ENCODE results near the gene LAMA3. TPM values are rescaled to one million over a fixed set of nuclear protein-coding genes. Genes with fewer than 3 reads are reported as not detected.
"Not testable (repeated sequence)": the region's sequence is repeated elsewhere in the genome, so short reads cannot be mapped to it uniquely, and the experiment has no call there.

Gene LAMA3
- total RNA-seq, 1 experiment from 2014 or later, result 34.6 TPM

DNA sequence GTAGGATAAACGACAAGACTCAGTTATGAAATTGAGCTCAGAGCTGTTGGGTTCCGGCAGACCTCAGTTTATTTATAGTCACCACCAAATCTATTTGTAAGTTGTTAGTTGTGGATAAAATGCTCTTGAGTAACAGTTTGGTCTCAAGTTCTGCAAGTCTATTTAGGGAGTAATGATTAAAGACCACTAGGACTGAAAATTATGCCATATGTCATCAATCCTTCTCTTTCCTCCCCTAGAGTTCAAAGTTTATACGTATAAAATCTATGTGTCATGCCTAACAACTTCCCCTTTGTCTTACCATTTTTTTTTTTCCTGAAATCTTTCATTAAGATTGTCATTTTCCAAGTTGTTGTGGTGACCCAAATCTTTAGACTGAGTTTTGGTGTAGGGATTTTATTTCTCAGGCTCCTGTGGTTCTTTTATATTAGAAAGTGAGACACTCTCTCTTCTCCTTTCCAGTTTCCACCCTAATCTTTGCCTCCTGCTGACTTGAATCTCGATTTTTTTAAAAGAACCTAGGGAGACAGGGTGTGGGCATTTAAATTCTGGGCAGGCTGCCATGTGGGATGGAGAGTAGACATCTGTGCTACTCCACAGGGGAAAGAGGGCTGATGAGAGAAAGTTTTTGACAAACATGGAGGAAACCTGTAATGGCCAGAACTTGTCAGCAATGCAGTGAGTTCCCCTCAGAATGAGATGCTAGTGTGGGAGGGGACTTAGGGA lies 51.0 kb downstream of the LAMA3 start:
- POLR2A ChIA-PET, result no interaction called here
- Mint-ChIP-seq H3K36me3 (ENCODE audit: insufficient read depth, unreplicated experiment) (peaks cover 4% of the 10 kb centered on the region), H3K9me3 (ENCODE audit: unreplicated experiment) (no peaks in the 10 kb centered on the region), H3K4me1 (ENCODE audit: low read depth, unreplicated experiment) (no peaks in the 10 kb centered on the region), H3K27ac (ENCODE audit: unreplicated experiment) (no peak overlapping the region), H3K4me3 (ENCODE audit: unreplicated experiment) (no peak overlapping the region), H3K27me3 (ENCODE audit: insufficient read depth, unreplicated experiment) (no peaks in the 10 kb centered on the region)
- H3K4me1 ChIP-seq, result no peaks in the 10 kb centered on the region
- H3K9me3 ChIP-seq, result no peaks in the 10 kb centered on the region
- no peaks in the 10 kb centered on the region for H3K36me3 ChIP-seq (ENCODE audit: control insufficient read depth, insufficient read depth, low read length)
- H3K4me3 ChIP-seq (ENCODE audit: low read depth, low read length), result no peak overlapping the region
- no peak for DNase-seq
- BruUV-seq (replicated peaks), result no TSS peak
- intact Hi-C loops (cut with micrococcal nuclease; ENCODE audit: unreplicated experiment), result no loop called here
- TF ChIP-seq, protein P1, sequence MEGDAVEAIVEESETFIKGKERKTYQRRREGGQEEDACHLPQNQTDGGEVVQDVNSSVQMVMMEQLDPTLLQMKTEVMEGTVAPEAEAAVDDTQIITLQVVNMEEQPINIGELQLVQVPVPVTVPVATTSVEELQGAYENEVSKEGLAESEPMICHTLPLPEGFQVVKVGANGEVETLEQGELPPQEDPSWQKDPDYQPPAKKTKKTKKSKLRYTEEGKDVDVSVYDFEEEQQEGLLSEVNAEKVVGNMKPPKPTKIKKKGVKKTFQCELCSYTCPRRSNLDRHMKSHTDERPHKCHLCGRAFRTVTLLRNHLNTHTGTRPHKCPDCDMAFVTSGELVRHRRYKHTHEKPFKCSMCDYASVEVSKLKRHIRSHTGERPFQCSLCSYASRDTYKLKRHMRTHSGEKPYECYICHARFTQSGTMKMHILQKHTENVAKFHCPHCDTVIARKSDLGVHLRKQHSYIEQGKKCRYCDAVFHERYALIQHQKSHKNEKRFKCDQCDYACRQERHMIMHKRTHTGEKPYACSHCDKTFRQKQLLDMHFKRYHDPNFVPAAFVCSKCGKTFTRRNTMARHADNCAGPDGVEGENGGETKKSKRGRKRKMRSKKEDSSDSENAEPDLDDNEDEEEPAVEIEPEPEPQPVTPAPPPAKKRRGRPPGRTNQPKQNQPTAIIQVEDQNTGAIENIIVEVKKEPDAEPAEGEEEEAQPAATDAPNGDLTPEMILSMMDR (IDR thresholded peaks at IDR 0.05; ENCODE audit: insufficient read depth in 1 of 2, low read depth in 1 of 2, low read length in 1 of 2, severe bottlenecking in 1 of 2, unreplicated experiment in 1 of 2), result no peak
- CTCF ChIA-PET, result no interaction called here
- no peaks in the 10 kb centered on the region for H3K27me3 ChIP-seq (replicated peaks; ENCODE audit: control insufficient read depth, insufficient read depth, low read length)

DNA sequence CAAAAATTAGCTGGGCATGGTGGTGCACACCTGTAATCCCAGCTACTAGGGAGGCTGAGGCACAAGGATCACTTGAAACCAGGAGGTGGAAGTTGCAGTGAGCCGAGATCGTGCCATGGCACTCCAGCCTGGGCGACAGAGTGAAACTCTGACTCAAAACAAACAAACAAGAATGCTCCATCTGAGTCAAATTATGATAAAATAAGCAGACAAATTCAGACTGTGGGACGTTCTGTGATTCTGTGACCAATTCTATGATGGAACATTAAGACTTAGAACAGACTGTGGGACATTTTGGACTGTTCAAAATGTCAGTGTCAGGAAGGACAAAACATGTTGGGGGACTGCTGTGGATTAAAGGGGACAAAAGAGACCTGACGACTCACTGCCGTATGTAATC lies 52.7 kb downstream of the LAMA3 start:
- H3K27me3 ChIP-seq (replicated peaks; ENCODE audit: control insufficient read depth, insufficient read depth, low read length); BruUV-seq (replicated peaks); H3K4me1 ChIP-seq; POLR2A ChIA-PET; DNase-seq; H3K36me3 ChIP-seq (ENCODE audit: control insufficient read depth, insufficient read depth, low read length); H3K27ac Mint-ChIP-seq (ENCODE audit: unreplicated experiment); H3K4me1 Mint-ChIP-seq (ENCODE audit: low read depth, unreplicated experiment); H3K9me3 ChIP-seq; intact Hi-C loops (cut with micrococcal nuclease; ENCODE audit: unreplicated experiment); H3K4me3 Mint-ChIP-seq (ENCODE audit: unreplicated experiment); H3K27me3 Mint-ChIP-seq (ENCODE audit: insufficient read depth, unreplicated experiment); H3K36me3 Mint-ChIP-seq (ENCODE audit: insufficient read depth, unreplicated experiment); H3K9me3 Mint-ChIP-seq (ENCODE audit: unreplicated experiment); H3K4me3 ChIP-seq (ENCODE audit: low read depth, low read length); CTCF ChIA-PET: not testable (repeated sequence)

DNA sequence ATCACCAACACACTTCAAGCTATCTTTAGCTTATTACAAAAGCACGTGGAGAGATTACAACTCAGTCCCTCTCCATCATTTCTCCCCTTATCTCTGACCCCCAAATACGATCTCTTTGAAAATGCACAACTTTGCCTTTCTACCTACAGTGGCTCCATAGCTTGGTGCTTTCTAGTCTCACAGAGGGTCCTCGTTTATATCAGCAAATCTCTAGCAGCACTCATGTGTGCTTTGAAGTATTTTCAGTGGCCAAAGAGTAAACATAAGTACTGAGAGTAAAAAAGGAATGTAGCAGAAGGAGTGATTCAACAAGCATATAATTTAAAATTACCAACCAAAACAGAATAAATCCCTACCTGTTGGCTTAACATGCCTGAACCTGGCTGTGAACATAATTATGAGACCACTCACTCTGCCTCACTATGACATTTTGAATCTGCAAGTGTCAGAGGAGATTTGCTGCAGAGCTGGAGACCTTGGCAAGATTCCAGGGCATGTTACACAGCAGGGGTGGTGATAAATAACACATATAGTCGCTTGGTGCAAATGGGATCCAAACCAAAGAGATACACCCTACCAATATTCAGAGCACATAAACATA lies 54.6 kb downstream of the LAMA3 start:
- H3K4me1 ChIP-seq, result no peaks in the 10 kb centered on the region
- H3K9me3 ChIP-seq, result no peaks in the 10 kb centered on the region
- TF ChIP-seq, protein P1 (IDR thresholded peaks at IDR 0.05; ENCODE audit: insufficient read depth in 1 of 2, low read depth in 1 of 2, low read length in 1 of 2, severe bottlenecking in 1 of 2, unreplicated experiment in 1 of 2), result no peak
- no peaks in the 10 kb centered on the region for H3K4me1 Mint-ChIP-seq (ENCODE audit: low read depth, unreplicated experiment)
- BruUV-seq (replicated peaks), result no TSS peak
- no peaks in the 10 kb centered on the region for H3K36me3 ChIP-seq (ENCODE audit: control insufficient read depth, insufficient read depth, low read length)
- peaks cover 11% of the 10 kb centered on the region for H3K36me3 Mint-ChIP-seq (ENCODE audit: insufficient read depth, unreplicated experiment)
- no peaks in the 10 kb centered on the region for H3K27me3 Mint-ChIP-seq (ENCODE audit: insufficient read depth, unreplicated experiment)
- no peak for DNase-seq
- H3K4me3 ChIP-seq (ENCODE audit: low read depth, low read length), result no peak overlapping the region
- no peak overlapping the region for H3K4me3 Mint-ChIP-seq (ENCODE audit: unreplicated experiment)
- no peaks in the 10 kb centered on the region for H3K9me3 Mint-ChIP-seq (ENCODE audit: unreplicated experiment)
- ChIA-PET POLR2A (no interaction called here), CTCF (no interaction called here)
- no peaks in the 10 kb centered on the region for H3K27me3 ChIP-seq (replicated peaks; ENCODE audit: control insufficient read depth, insufficient read depth, low read length)
- intact Hi-C loops (cut with micrococcal nuclease; ENCODE audit: unreplicated experiment), result no loop called here
- no peak overlapping the region for H3K27ac Mint-ChIP-seq (ENCODE audit: unreplicated experiment)
